HEK293T (cell line): Measurements from ENCODE around the gene FBXO34.

Experiments
- BHLHE40 ChIP-seq: fragments of 450-650 bp; IDR thresholded peaks from 2 replicates; pipeline ENCODE4 v1.6.1; 2016; ENCODE audit warnings: mild to moderate bottlenecking, moderate library complexity, borderline replicate concordance
- CTBP1 ChIP-seq: fragments of 450-650 bp; IDR thresholded peaks from 2 replicates; pipeline ENCODE4 v1.6.1; 2016; ENCODE audit warnings: borderline replicate concordance
- ELF4 ChIP-seq: fragments of 450-650 bp; IDR thresholded peaks from 2 replicates; pipeline ENCODE4 v1.6.1; 2017; ENCODE audit warnings: antibody characterized with exemption
- FOXA1 ChIP-seq: fragments of 450-650 bp; IDR thresholded peaks from 2 replicates; pipeline ENCODE4 v1.6.1; 2016; ENCODE audit warnings: mild to moderate bottlenecking
- FOXK2 ChIP-seq: fragments of 450-650 bp; IDR thresholded peaks from 2 replicates; pipeline ENCODE4 v1.6.1; 2016; ENCODE audit warnings: mild to moderate bottlenecking
- FOXM1 ChIP-seq: fragments of 450-650 bp; IDR thresholded peaks from 2 replicates; pipeline ENCODE4 v1.6.1; 2017; ENCODE audit warnings: mild to moderate bottlenecking, borderline replicate concordance
- HDGF ChIP-seq: fragments of 450-650 bp; IDR thresholded peaks from 2 replicates; pipeline ENCODE4 v1.6.1; 2017; ENCODE audit warnings: antibody characterized with exemption, borderline replicate concordance
- PKNOX1 ChIP-seq: fragments of 450-650 bp; IDR thresholded peaks from 2 replicates; pipeline ENCODE4 v1.6.1; 2016
- SP1 ChIP-seq: fragments of 450-650 bp; IDR thresholded peaks from 2 replicates; pipeline ENCODE4 v1.6.1; 2017
- SUZ12 ChIP-seq: fragments of 450-650 bp; IDR thresholded peaks from 2 replicates; pipeline ENCODE4 v1.6.1; 2016; ENCODE audit warnings: mild to moderate bottlenecking
- TARDBP ChIP-seq: fragments of 450-650 bp; IDR thresholded peaks from 2 replicates; pipeline ENCODE4 v1.6.1; 2016
- ZNF384 ChIP-seq: fragments of 450-650 bp; IDR thresholded peaks from 2 replicates; pipeline ENCODE4 v1.6.1; 2016

GRCh38 chr14:55271572-55272298, 514 bp downstream of the FBXO34 start:
- TF ChIP-seq PKNOX1: no peak
- TF ChIP-seq ELF4: no peak
- TF ChIP-seq ZNF384: no peak
- peak; percentile 61 for TF ChIP-seq TARDBP
- no peak for TF ChIP-seq SP1
- TF ChIP-seq FOXA1: no peak
- TF ChIP-seq FOXM1: no peak
- TF ChIP-seq HDGF: no peak
- TF ChIP-seq BHLHE40: no peak
- TF ChIP-seq FOXK2: no peak
- no peak for TF ChIP-seq SUZ12
- TF ChIP-seq CTBP1: no peak
